Measurements from ENCODE around the gene CACHD1. TPM values are rescaled to one million over a fixed set of nuclear protein-coding genes. Genes with fewer than 3 reads are reported as not detected.

Gene CACHD1
- total and polyA plus RNA-seq, 9 of the 15 experiments (the other 6 are each of a cell fraction or from before 2014, with no cell fraction given) = 0.07 TPM; not detected in 8

DNA sequence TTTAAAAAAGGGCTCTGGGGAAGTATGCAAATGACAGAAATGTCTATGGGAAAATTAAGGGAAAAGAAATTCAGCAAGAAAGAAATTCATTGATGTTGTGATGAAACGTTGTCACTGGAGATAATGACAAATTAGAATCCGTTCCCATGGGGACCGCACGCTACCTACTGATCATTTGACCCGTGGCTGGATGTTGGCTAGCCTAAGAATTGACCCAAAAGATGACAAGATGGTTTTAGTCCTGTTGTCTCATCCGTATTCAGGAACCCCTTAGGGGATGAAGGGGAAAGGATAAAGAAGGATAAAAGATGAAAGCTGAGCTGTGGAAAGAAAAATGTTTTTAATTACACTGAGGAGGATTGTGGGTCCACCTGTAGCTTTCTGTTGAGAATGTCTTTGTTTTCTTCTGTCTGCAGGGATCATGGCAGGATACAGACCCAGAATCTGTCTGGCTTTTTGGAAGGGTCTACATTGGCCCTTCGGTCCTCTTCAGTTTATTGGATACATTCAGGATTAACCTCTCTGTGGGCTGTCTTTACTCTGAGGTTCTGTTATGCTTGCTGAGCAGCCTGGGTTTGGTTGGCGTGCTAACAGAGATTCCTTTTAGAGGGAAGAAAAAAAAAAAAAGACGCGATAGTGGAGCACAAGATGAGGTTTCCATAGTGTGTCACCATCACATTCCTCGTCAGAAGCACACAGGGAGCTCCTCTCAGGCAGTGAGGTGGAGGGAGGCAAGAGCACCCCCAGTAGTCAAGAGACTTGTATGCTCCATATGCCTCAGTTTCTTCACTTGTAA, 106.2 kb downstream of the CACHD1 start:
- CTCF ChIA-PET (ENCODE audit: low intra/inter-chr PET ratio) = no interaction called here
- Histone ChIP-seq H3K27me3 (ENCODE audit: control insufficient read depth in 2 of 2, insufficient read depth in 2 of 2, low read length in 2 of 2) (no peaks in the 10 kb centered on the region), H3K9ac (ENCODE audit: insufficient read depth in 1 of 2, low read depth in 2 of 2, low read length in 2 of 2) (no peak overlapping the region), H3K27ac (ENCODE audit: extremely low read depth, low read depth, low read length) (no peak overlapping the region), H3K36me3 (ENCODE audit: control insufficient read depth, insufficient read depth, low read length) (no peaks in the 10 kb centered on the region), H3K4me3 (no peak overlapping the region), H3K79me2 (ENCODE audit: control insufficient read depth, insufficient read depth, low read length) (no peaks in the 10 kb centered on the region), H3K4me1 (replicated peaks in 1 of 2; ENCODE audit: control insufficient read depth in 2 of 2, insufficient read depth in 2 of 2, low read length in 2 of 2) (no peaks in the 10 kb centered on the region), H2AFZ (ENCODE audit: low read depth, low read length) (no peak overlapping the region), H3K9me3 (replicated peaks; ENCODE audit: control insufficient read depth, insufficient read depth, low read depth, low read length) (no peaks in the 10 kb centered on the region), H3K4me2 (ENCODE audit: insufficient read depth, low read length) (no peak overlapping the region), H4K20me1 (replicated peaks; ENCODE audit: control insufficient read depth, insufficient read depth, low read length) (no peaks in the 10 kb centered on the region), H3K9me1 (ENCODE audit: control insufficient read depth, insufficient read depth, low read length) (no peaks in the 10 kb centered on the region)
- no peak for FAIRE-seq
- POLR2A ChIA-PET = no interaction called here
- BruUV-seq (replicated peaks) = no TSS peak
- ATAC-seq = no peak
- peak; percentile 13; the same call in 1 of the 2 replicates for TF ChIP-seq RFX1 (IDR thresholded peaks at IDR 0.05)
- TF ChIP-seq, protein P1, sequence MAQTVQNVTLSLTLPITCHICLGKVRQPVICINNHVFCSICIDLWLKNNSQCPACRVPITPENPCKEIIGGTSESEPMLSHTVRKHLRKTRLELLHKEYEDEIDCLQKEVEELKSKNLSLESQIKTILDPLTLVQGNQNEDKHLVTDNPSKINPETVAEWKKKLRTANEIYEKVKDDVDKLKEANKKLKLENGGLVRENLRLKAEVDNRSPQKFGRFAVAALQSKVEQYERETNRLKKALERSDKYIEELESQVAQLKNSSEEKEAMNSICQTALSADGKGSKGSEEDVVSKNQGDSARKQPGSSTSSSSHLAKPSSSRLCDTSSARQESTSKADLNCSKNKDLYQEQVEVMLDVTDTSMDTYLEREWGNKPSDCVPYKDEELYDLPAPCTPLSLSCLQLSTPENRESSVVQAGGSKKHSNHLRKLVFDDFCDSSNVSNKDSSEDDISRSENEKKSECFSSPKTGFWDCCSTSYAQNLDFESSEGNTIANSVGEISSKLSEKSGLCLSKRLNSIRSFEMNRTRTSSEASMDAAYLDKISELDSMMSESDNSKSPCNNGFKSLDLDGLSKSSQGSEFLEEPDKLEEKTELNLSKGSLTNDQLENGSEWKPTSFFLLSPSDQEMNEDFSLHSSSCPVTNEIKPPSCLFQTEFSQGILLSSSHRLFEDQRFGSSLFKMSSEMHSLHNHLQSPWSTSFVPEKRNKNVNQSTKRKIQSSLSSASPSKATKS (CRISPR knock-in tag; IDR thresholded peaks at IDR 0.05) = no peak
- intact Hi-C loops (cut with micrococcal nuclease) = no loop called here
- no peak for DNase-seq (ENCODE audit: extremely low read depth in 1 of 4, low spot score in 3 of 4)
- in situ Hi-C loops (cut with MboI) = no loop called here
- 0% methylated on average over 8 of the region's 11 CpGs for WGBS (ENCODE audit: insufficient coverage, low coverage, missing lambda C conversion rate)

Data from K562 (cell line).